Large intestine (tissue), 12 donors: Measurements from ENCODE around the gene TP53INP2. TPM values are rescaled to one million over a fixed set of nuclear protein-coding genes. Genes with fewer than 3 reads are reported as not detected.
"Not testable (repeated sequence)": the region's sequence is repeated elsewhere in the genome, so short reads cannot be mapped to it uniquely, and the experiment has no call there.

Experiments used
- DNase-seq, 2 donors: peaks; one replicate each; pipeline versions ENCODE4 v3.0.0 to v3.0.0-alpha.2; 2013
- H3K27ac ChIP-seq: one replicate; pipeline ENCODE4 v1.5.1; 2013; ENCODE audit warnings: low read length
- H3K27me3 ChIP-seq: 2 replicates; pipeline ENCODE4 v1.6.1; 2013; ENCODE audit warnings: low read length; ENCODE audit not compliant: control insufficient read depth, insufficient read depth
- H3K36me3 ChIP-seq: 2 replicates; pipeline ENCODE4 v1.6.1; 2013; ENCODE audit warnings: low read length; ENCODE audit not compliant: control insufficient read depth, insufficient read depth
- H3K4me1 ChIP-seq: one replicate; pipeline ENCODE4 v1.6.1; 2013; ENCODE audit warnings: low read length; ENCODE audit not compliant: control insufficient read depth, insufficient read depth
- H3K4me3 ChIP-seq: one replicate; pipeline ENCODE4 v1.5.1; 2013; ENCODE audit warnings: low read length
- H3K9me3 ChIP-seq: one replicate; pipeline ENCODE4 v1.6.1; 2013; ENCODE audit warnings: mild to moderate bottlenecking, low read depth, low read length, moderate library complexity; ENCODE audit not compliant: control insufficient read depth
- WGBS: methylation state at CpG from one replicate; pipeline ENCODE4 v1.1.5; 2013; ENCODE audit warnings: low lambda C conversion rate; ENCODE audit not compliant: insufficient coverage; 5-methylcytosine and 5-hydroxymethylcytosine counted together
- long read RNA-seq, 11 donors: transcript quantifications; one replicate each; lab custom pipeline, GENCODE V29; 2026
- polyA plus RNA-seq: library from polyadenylated mRNA; unstranded; fragments of 120-200 nt; gene quantifications from one replicate; pipeline ENCODE4 v1.2.1, GENCODE V29; 2013

TP53INP2 gene
- polyA plus RNA-seq = 11.2 TPM
- long read RNA-seq, donor 1 = 0 reads
- long read RNA-seq, donor 2, full-length matches to known transcripts = 1 of 8 reads
- long read RNA-seq, donor 2, partial matches to known transcripts = 7 of 8 reads
- long read RNA-seq, donor 2, other reads (novel, unspliced or antisense) = 0 of 8 reads
- long read RNA-seq, donor 3, full-length matches to known transcripts = 1 of 1 reads
- long read RNA-seq, donor 3, partial matches to known transcripts = 0 of 1 reads
- long read RNA-seq, donor 3, other reads (novel, unspliced or antisense) = 0 of 1 reads
- long read RNA-seq, donor 4, full-length matches to known transcripts = 1 of 1 reads
- long read RNA-seq, donor 4, partial matches to known transcripts = 0 of 1 reads
- long read RNA-seq, donor 4, other reads (novel, unspliced or antisense) = 0 of 1 reads
- long read RNA-seq, donor 5, full-length matches to known transcripts = 1 of 1 reads
- long read RNA-seq, donor 5, partial matches to known transcripts = 0 of 1 reads
- long read RNA-seq, donor 5, other reads (novel, unspliced or antisense) = 0 of 1 reads
- long read RNA-seq, donor 6 = 0 reads
- long read RNA-seq, donor 7, full-length matches to known transcripts = 1 of 1 reads
- long read RNA-seq, donor 7, partial matches to known transcripts = 0 of 1 reads
- long read RNA-seq, donor 7, other reads (novel, unspliced or antisense) = 0 of 1 reads
- long read RNA-seq, donor 8 = 0 reads
- long read RNA-seq, donor 9 = 0 reads
- long read RNA-seq, donor 10, full-length matches to known transcripts = 2 of 2 reads
- long read RNA-seq, donor 10, partial matches to known transcripts = 0 of 2 reads
- long read RNA-seq, donor 10, other reads (novel, unspliced or antisense) = 0 of 2 reads
- long read RNA-seq, donor 11, full-length matches to known transcripts = 1 of 1 reads
- long read RNA-seq, donor 11, partial matches to known transcripts = 0 of 1 reads
- long read RNA-seq, donor 11, other reads (novel, unspliced or antisense) = 0 of 1 reads

GRCh38 chr20:34704177-34705007 is at the start of gene TP53INP2:
Gene TP53INP2, plus strand, starts transcription at chr20:34704344. Its CDS starts 4,396 bp downstream, at chr20:34708740.
- peak within 1 kb of the TSS; percentile 80 for H3K27ac ChIP-seq
- DNase-seq = peak; percentile 91 to 92
- peaks cover 39% of the 10 kb centered on the region for H3K4me1 ChIP-seq
- no peaks in the 10 kb centered on the region for H3K36me3 ChIP-seq
- peak within 1 kb of the TSS; percentile 76 for H3K4me3 ChIP-seq
- no CpG with 5 or more reads among the region's 82 CpGs for WGBS
- H3K9me3 ChIP-seq = no peaks in the 10 kb centered on the region
- peaks cover 9% of the 10 kb centered on the region for H3K27me3 ChIP-seq

GRCh38 chr20:34658654-34659053 is 45.5 kb upstream of the TP53INP2 start:
- not testable (repeated sequence) for DNase-seq
- WGBS = no CpG with 5 or more reads among the region's 31 CpGs

GRCh38 chr20:34661811-34662210 is 42.3 kb upstream of the TP53INP2 start:
- WGBS = 88% methylated on average over 2 of the region's 5 CpGs
- DNase-seq, H3K27ac ChIP-seq, H3K4me1 ChIP-seq, H3K27me3 ChIP-seq, H3K4me3 ChIP-seq, H3K9me3 ChIP-seq, H3K36me3 ChIP-seq: not testable (repeated sequence)

More at GRCh38 chr20:34658654-34659053, 45.5 kb upstream of the TP53INP2 start:
- H3K4me1 ChIP-seq, H3K4me3 ChIP-seq, H3K27ac ChIP-seq, H3K9me3 ChIP-seq, H3K36me3 ChIP-seq, H3K27me3 ChIP-seq: not testable (repeated sequence)

- no peaks in the 10 kb centered on the region for H3K9me3 ChIP-seq
- H3K27me3 ChIP-seq = no peaks in the 10 kb centered on the region
- H3K27ac ChIP-seq = no peak overlapping the region
- no peaks in the 10 kb centered on the region for H3K36me3 ChIP-seq
- no peak for DNase-seq
- H3K4me3 ChIP-seq = no peak overlapping the region
- 80% methylated on average over 2 of the region's 5 CpGs for WGBS
- H3K4me1 ChIP-seq = no peaks in the 10 kb centered on the region
Observed at GRCh38 chr20:34663213-34663943, 40.8 kb upstream of the TP53INP2 start.

GRCh38 chr20:34664751-34665150 is 39.4 kb upstream of the TP53INP2 start:
- not testable (repeated sequence) for H3K36me3 ChIP-seq, H3K4me1 ChIP-seq, H3K9me3 ChIP-seq, H3K27ac ChIP-seq, H3K27me3 ChIP-seq, DNase-seq, H3K4me3 ChIP-seq
- 100% methylated on average over 1 of the region's 7 CpGs for WGBS

- Histone ChIP-seq H3K36me3 (no peaks in the 10 kb centered on the region), H3K27ac (no peak overlapping the region), H3K9me3 (peaks cover 5% of the 10 kb centered on the region), H3K4me3 (no peak overlapping the region), H3K27me3 (no peaks in the 10 kb centered on the region), H3K4me1 (no peaks in the 10 kb centered on the region)
- no peak for DNase-seq
- no CpG with 5 or more reads among the region's 1 CpG for WGBS
Observed at GRCh38 chr20:34669094-34669493, 35.0 kb upstream of the TP53INP2 start.

GRCh38 chr20:34673412-34673811 is 30.7 kb upstream of the TP53INP2 start:
- Histone ChIP-seq H3K36me3 (no peaks in the 10 kb centered on the region), H3K4me1 (peaks cover 6% of the 10 kb centered on the region), H3K27ac (no peak overlapping the region), H3K27me3 (no peaks in the 10 kb centered on the region), H3K4me3 (no peak overlapping the region), H3K9me3 (peaks cover 7% of the 10 kb centered on the region)
- WGBS = no CpG with 5 or more reads among the region's 5 CpGs
- no peak for DNase-seq

- no peak overlapping the region for H3K4me3 ChIP-seq
- WGBS = no CpG with 5 or more reads among the region's 3 CpGs
- peaks cover 9% of the 10 kb centered on the region for H3K9me3 ChIP-seq
- H3K27ac ChIP-seq = no peak overlapping the region
- no peak for DNase-seq
- no peaks in the 10 kb centered on the region for H3K27me3 ChIP-seq
- H3K4me1 ChIP-seq = peaks cover 6% of the 10 kb centered on the region
- H3K36me3 ChIP-seq = no peaks in the 10 kb centered on the region
Observed at GRCh38 chr20:34675561-34675960, 28.6 kb upstream of the TP53INP2 start.

GRCh38 chr20:34675993-34676641 is 28.0 kb upstream of the TP53INP2 start:
- H3K4me1 ChIP-seq = peaks cover 6% of the 10 kb centered on the region
- DNase-seq = no peak
- H3K27me3 ChIP-seq = no peaks in the 10 kb centered on the region
- H3K27ac ChIP-seq = peak overlapping the region; percentile 88
- WGBS = 0% methylated on average over 3 of the region's 14 CpGs
- peak overlapping the region; percentile 87 for H3K4me3 ChIP-seq
- peaks cover 9% of the 10 kb centered on the region for H3K9me3 ChIP-seq
- H3K36me3 ChIP-seq = no peaks in the 10 kb centered on the region
